Stimulated activated CD4-positive, alpha-beta T cell treated with anti-CD3 and anti-CD28 coated beads, TNF-alpha, amount 100 ng/mL, for 24 hours (primary cell): ENCODE measurements around the gene ORM1.
"Not testable (repeated sequence)": the region's sequence is repeated elsewhere in the genome, so short reads cannot be mapped to it uniquely, and the experiment has no call there.

Experiments used
- DNase-seq, 3 experiments: peaks; one replicate each; pipeline ENCODE4 v3.0.0-alpha.2; 2020; ENCODE audit warnings: low read depth in 3 of 3

ORM1 gene

GRCh38 chr9:114323849-114324248 lies 951 bp downstream of the ORM1 start:
- not testable (repeated sequence) for DNase-seq

- no peak for DNase-seq
Measured at GRCh38 chr9:114324492-114324891, 1.6 kb downstream of the ORM1 start.

GRCh38 chr9:114324965-114325364 lies 2.1 kb downstream of the ORM1 start:
- DNase-seq, result not testable (repeated sequence)

- DNase-seq, result not testable (repeated sequence)
Measured at GRCh38 chr9:114325684-114326254, 2.9 kb downstream of the ORM1 start.

GRCh38 chr9:114327749-114328148 lies 4.9 kb downstream of the ORM1 start:
- no peak for DNase-seq

GRCh38 chr9:114328357-114328820 lies 5.5 kb downstream of the ORM1 start:
- DNase-seq, result not testable (repeated sequence)

GRCh38 chr9:114328937-114329624 lies 6.2 kb downstream of the ORM1 start:
- not testable (repeated sequence) for DNase-seq

GRCh38 chr9:114329625-114330022 lies 6.7 kb downstream of the ORM1 start, which contains the start of gene ORM2:
Gene ORM2 (plus strand): TSS chr9:114329869. CDS start chr9:114329905, 36 bp downstream.
- not testable (repeated sequence) for DNase-seq

- no peak for DNase-seq
Measured at GRCh38 chr9:114330636-114331035, 7.7 kb downstream of the ORM1 start.

GRCh38 chr9:114331229-114332195 lies 8.6 kb downstream of the ORM1 start:
- not testable (repeated sequence) for DNase-seq

GRCh38 chr9:114332474-114333040 lies 9.7 kb downstream of the ORM1 start:
- DNase-seq, result not testable (repeated sequence)

- DNase-seq, result not testable (repeated sequence)
Measured at GRCh38 chr9:114333718-114334117, 10.8 kb downstream of the ORM1 start.

GRCh38 chr9:114334490-114334889 lies 11.6 kb downstream of the ORM1 start:
- DNase-seq, result no peak

GRCh38 chr9:114335745-114336144 lies 12.8 kb downstream of the ORM1 start:
- DNase-seq, result no peak

GRCh38 chr9:114336157-114336556 lies 13.3 kb downstream of the ORM1 start:
- no peak for DNase-seq

GRCh38 chr9:114336699-114337395 lies 13.9 kb downstream of the ORM1 start:
- DNase-seq, result no peak

- no peak for DNase-seq
Measured at GRCh38 chr9:114338187-114338586, 15.3 kb downstream of the ORM1 start.

GRCh38 chr9:114339130-114339908 lies 16.4 kb downstream of the ORM1 start:
- DNase-seq, result peak; percentile 20 to 51 (median 29)

GRCh38 chr9:114341152-114341830 lies 18.4 kb downstream of the ORM1 start:
- no peak for DNase-seq

- DNase-seq, result no peak
Measured at GRCh38 chr9:114341991-114342390, 19.1 kb downstream of the ORM1 start.
